ENCODE measurements around the gene MNS1. TPM values are rescaled to one million over a fixed set of nuclear protein-coding genes. Genes with fewer than 3 reads are reported as not detected.

Gene MNS1
- polyA plus RNA-seq, 1 donor from 2014 or later, result 2.3 TPM

Other genes starting within 250 kb of the MNS1 start
- gene RFX7, start 221.3 kb downstream of the MNS1 start, polyA plus RNA-seq (ENCODE audit: insufficient read depth, low read depth, low replicate concordance), result 5.8 TPM
- gene TEX9, start 99.7 kb downstream of the MNS1 start, polyA plus RNA-seq (ENCODE audit: insufficient read depth, low read depth, low replicate concordance), result 3.2 TPM

Data from brain (organoid and tissue), 1 donor.